Mesothelial cell of epicardium (in vitro differentiated cells): ENCODE data around the gene DHRS7. TPM values are rescaled to one million over a fixed set of nuclear protein-coding genes. Genes with fewer than 3 reads are reported as not detected.

Experiments
- DNase-seq, 2 experiments: peaks; one replicate each; pipeline ENCODE4 v3.0.0; 2021; ENCODE audit warnings: low spot score in 2 of 2; ENCODE audit not compliant: unreplicated experiment in 2 of 2
- H3K27ac Mint-ChIP-seq: 2 replicates; pipeline ENCODE4 v1.8.0; 2021; ENCODE audit warnings: mixed read lengths
- H3K27me3 Mint-ChIP-seq: 2 replicates; pipeline ENCODE4 v1.8.0; 2021; ENCODE audit warnings: low read depth, mixed read lengths
- H3K36me3 Mint-ChIP-seq: 2 replicates; pipeline ENCODE4 v1.8.0; 2021; ENCODE audit warnings: mixed read lengths
- H3K4me1 Mint-ChIP-seq: 2 replicates; pipeline ENCODE4 v1.8.0; 2021; ENCODE audit warnings: mixed read lengths
- H3K4me3 Mint-ChIP-seq: 2 replicates; pipeline ENCODE4 v1.8.0; 2021; ENCODE audit warnings: mild to moderate bottlenecking, moderate library complexity, mixed read lengths
- H3K9me3 Mint-ChIP-seq: 2 replicates; pipeline ENCODE4 v1.8.0; 2021; ENCODE audit warnings: mixed read lengths
- total RNA-seq: library from RNA; stranded (reverse); gene quantifications from 3 replicates; pipeline ENCODE4 v1.2.1, GENCODE V29; 2021
- TF ChIP-seq, protein P1 (sequence below): fragments of 200-600 bp; sonication (generic); IDR thresholded peaks from one replicate; pipeline ENCODE4 v1.5.0; 2021; ENCODE audit warnings: antibody characterized with exemption; ENCODE audit not compliant: unreplicated experiment

Gene DHRS7
- total RNA-seq, 1 donor from 2014 or later, result 33.5 TPM

DNA sequence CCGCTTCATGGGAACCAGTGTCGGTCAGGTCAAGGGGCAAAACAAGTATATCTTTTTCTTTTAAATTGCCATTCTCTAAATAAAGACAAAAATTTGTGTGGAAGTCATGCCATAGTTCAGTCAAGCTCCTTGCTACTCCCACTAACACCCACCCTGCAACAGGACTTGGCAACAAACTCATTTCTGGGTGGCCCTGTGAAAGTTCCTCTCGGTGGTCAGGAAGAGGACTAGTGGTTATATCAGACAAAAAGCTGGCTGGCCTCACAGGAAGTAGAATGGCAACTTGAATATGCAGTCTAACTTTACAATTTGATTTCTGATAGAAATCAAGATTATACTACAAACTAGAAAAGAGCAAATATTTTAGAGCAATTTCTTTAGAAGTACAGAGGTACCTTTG, 11.2 kb downstream of the DHRS7 start:
- Mint-ChIP-seq H3K36me3 (peaks cover 35% of the 10 kb centered on the region), H3K4me1 (no peaks in the 10 kb centered on the region), H3K27me3 (no peaks in the 10 kb centered on the region), H3K27ac (no peak overlapping the region), H3K4me3 (no peak overlapping the region), H3K9me3 (no peaks in the 10 kb centered on the region)
- no peak for DNase-seq
- TF ChIP-seq, protein P1, sequence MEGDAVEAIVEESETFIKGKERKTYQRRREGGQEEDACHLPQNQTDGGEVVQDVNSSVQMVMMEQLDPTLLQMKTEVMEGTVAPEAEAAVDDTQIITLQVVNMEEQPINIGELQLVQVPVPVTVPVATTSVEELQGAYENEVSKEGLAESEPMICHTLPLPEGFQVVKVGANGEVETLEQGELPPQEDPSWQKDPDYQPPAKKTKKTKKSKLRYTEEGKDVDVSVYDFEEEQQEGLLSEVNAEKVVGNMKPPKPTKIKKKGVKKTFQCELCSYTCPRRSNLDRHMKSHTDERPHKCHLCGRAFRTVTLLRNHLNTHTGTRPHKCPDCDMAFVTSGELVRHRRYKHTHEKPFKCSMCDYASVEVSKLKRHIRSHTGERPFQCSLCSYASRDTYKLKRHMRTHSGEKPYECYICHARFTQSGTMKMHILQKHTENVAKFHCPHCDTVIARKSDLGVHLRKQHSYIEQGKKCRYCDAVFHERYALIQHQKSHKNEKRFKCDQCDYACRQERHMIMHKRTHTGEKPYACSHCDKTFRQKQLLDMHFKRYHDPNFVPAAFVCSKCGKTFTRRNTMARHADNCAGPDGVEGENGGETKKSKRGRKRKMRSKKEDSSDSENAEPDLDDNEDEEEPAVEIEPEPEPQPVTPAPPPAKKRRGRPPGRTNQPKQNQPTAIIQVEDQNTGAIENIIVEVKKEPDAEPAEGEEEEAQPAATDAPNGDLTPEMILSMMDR, result no peak

DNA sequence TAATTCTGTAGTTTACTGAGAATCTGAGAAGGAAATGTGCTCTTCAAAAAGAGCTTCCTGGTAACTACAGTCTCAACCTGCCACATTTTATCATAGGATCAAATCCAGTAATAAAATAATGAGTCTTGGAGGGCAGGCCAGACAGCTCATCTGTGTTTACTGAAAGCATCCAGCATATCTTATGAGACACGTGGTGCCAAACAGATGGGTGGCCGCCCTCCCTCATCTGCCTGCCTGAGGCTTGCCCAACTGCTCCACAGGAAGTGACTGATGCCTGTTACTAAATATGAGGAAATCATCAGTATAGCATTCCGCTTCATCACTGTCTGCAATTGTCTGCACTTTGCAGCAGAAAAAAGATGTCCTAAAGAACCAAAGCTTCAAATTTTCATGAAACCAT, 13.5 kb downstream of the DHRS7 start:
- no peak for DNase-seq
- H3K27me3 Mint-ChIP-seq, result no peaks in the 10 kb centered on the region
- H3K27ac Mint-ChIP-seq, result no peak overlapping the region
- no peaks in the 10 kb centered on the region for H3K4me1 Mint-ChIP-seq
- H3K9me3 Mint-ChIP-seq, result no peaks in the 10 kb centered on the region
- TF ChIP-seq, protein P1, result no peak
- H3K36me3 Mint-ChIP-seq, result peaks cover 43% of the 10 kb centered on the region
- no peak overlapping the region for H3K4me3 Mint-ChIP-seq

DNA sequence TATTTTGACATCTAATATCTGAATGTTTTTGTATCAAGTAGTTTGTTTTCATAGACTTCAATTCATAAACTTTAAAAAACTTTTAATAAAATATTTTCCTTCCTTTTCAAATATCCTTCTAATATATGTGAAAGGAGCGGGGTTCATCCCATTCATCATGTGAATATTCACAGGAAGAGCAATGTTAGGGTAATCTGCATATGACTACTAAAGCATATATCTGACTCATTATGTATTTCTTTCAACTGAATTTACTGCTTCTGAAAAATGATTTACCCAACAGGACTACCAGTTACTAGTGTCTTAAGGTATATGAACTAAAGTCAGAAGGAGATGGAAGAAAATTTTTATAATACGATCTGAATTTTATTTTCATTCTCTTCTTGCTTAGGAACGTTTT, 30.5 kb downstream of the DHRS7 start:
- Mint-ChIP-seq H3K36me3 (peaks cover 46% of the 10 kb centered on the region), H3K4me3 (no peak overlapping the region)
- TF ChIP-seq, protein P1, result no peak

DNA sequence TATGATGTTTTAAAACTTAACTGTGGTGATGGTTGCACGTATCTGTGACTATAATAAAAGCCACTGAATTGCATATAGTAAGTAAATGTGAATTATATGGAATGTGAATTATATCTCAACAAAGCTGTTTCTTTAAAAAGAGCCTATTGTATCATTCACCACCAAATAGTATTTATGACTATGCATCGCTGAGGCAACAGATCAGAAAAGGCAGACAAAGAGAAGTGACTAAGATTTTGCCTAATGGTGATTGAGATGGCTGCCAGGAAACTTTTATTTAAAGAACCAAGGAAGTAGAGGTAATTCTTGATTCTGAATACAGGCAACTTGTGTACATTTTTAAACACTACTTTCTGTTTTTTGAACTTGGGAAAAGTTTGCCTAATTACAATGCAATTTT, 31.7 kb downstream of the DHRS7 start:
- DNase-seq, result no peak
- TF ChIP-seq, protein P1, result no peak
- Mint-ChIP-seq H3K36me3 (peaks cover 50% of the 10 kb centered on the region), H3K27me3 (no peaks in the 10 kb centered on the region), H3K9me3 (peaks cover 17% of the 10 kb centered on the region), H3K4me3 (no peak overlapping the region), H3K27ac (no peak overlapping the region), H3K4me1 (no peaks in the 10 kb centered on the region)

More for the DNA sequence above, 30.5 kb downstream of the DHRS7 start:
- no peak for DNase-seq
- H3K27ac Mint-ChIP-seq, result no peak overlapping the region
- no peaks in the 10 kb centered on the region for H3K27me3 Mint-ChIP-seq
- H3K4me1 Mint-ChIP-seq, result no peaks in the 10 kb centered on the region
- peaks cover 15% of the 10 kb centered on the region for H3K9me3 Mint-ChIP-seq

DNA sequence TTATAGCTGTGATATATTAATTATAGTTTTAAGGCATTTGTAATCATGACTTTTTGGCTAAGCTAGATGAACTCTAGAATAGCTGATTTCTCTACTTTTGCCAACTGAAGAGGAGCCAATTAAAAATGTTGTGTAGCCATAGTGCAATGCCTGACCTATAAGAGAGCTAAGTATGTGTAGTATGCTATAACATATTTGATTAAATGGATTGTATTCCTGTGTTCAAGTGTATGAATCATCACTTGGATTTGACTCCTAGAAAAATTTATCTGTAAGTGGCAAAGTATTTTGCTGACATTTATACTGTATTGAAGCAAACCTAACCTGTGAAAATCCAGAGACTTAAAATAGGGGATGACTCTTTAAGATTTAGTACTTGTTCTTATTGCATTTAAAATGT, 39.3 kb downstream of the DHRS7 start:
- Mint-ChIP-seq H3K4me3 (no peak overlapping the region), H3K27ac (no peak overlapping the region), H3K9me3 (peaks cover 19% of the 10 kb centered on the region), H3K4me1 (no peaks in the 10 kb centered on the region), H3K36me3 (peaks cover 65% of the 10 kb centered on the region), H3K27me3 (no peaks in the 10 kb centered on the region)
- DNase-seq, result no peak
- TF ChIP-seq, protein P1, result no peak

DNA sequence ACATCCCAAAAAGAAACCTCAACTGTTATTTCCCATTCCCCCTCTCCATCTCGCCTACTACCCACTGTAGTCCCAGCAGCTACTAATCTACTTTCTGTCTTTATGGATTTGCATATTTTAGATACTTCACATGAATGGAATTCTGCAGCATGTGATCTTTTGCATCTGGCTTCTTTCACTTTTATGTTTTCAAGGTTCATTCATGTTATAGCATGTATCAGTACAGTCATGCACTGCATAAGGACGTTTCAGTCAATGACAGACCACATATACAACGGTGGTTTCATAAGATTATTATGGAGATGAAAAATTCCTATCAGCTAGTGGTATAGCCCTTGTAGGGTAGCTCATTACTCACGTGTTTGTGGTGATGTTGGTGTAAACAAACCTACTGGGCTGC, 49.0 kb downstream of the DHRS7 start:
- no peaks in the 10 kb centered on the region for H3K27me3 Mint-ChIP-seq
- no peak overlapping the region for H3K27ac Mint-ChIP-seq
- TF ChIP-seq, protein P1, result no peak

More for the DNA sequence above, 49.0 kb downstream of the DHRS7 start:
- Mint-ChIP-seq H3K36me3 (peaks cover 24% of the 10 kb centered on the region), H3K4me3 (no peak overlapping the region), H3K4me1 (peaks cover 4% of the 10 kb centered on the region), H3K9me3 (no peaks in the 10 kb centered on the region)
- no peak for DNase-seq
